Keratinocyte (primary cell): ENCODE measurements around the gene LRRC15.

Experiments used
- CTCF ChIP-seq, 3 experiments: IDR thresholded peaks in 1 of 3; conservative IDR thresholded peaks in 1 of 3; optimal IDR thresholded peaks in 1 of 3; 2 replicates in 2 of 3; 3 replicates in 1 of 3; pipeline versions ENCODE3 to v1.5.1; 2011; ENCODE audit warnings: low read length in 3 of 3, mild to moderate bottlenecking in 3 of 3, moderate library complexity in 2 of 3, control low read depth in 1 of 3, inconsistent platforms in 1 of 3; ENCODE audit not compliant: insufficient read depth in 2 of 3; ENCODE audit errors: extremely low read depth in 1 of 3
- EZH2 ChIP-seq: IDR thresholded peaks from one replicate; pipeline ENCODE4 v1.6.1; 2012; ENCODE audit warnings: inconsistent platforms, mild to moderate bottlenecking, low read length, moderate library complexity

DNA sequence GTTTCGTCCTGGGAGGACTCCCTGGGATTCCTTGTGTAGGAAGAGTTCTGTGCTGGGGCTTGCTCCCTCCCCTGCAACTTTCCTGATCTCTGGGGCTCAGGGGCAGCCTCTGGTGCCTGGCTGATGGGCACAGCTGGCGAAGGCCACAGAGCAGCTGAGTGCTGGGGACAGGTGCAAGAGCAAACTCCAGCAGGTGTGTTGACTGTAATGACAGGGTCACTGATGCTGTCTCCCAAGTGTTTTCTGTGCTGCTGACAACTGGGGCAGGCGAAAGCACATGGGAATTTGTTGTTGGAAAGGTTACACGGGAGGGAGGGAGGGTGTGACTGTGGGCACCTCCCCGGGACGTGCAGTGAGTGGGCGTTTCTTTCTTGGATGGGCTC, 40.0 kb downstream of the LRRC15 start:
- TF ChIP-seq CTCF (optimal IDR thresholded peaks at IDR 0.05 in 1 of 3, IDR thresholded peaks at IDR 0.05 in 1 of 3, conservative IDR thresholded peaks at IDR 0.05 in 1 of 3; ENCODE audit: extremely low read depth in 1 of 3, insufficient read depth in 2 of 3, low read length in 3 of 3): no peak
- TF ChIP-seq EZH2: no peak
